NCI-H345 (cell line): ENCODE results near the gene NHS.

ENCODE experiments used
- DNase-seq: peaks from one replicate; lab custom pipeline; 2025; lab: John Stamatoyannopoulos, UW

Gene NHS

DNA sequence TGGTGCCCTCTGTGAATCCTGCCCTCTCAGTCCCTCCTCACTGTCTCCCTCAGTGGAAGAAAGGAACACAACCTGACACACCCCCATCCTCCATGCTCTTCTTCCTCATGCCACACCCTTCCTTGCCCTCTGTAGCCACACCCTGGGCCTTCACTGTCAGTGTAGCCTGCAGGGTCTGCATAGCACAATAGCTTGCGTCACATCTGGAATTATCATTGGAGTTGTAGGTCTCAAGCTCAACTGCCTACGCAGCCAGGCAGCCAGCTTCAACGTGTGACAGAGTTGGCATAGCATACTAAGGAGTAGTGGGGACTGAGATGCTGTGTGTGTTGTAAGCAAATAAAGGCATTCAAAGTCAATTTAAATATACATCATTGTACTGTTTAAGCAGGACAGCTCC, 248.8 kb downstream of the NHS start:
- DNase-seq, result no peak

DNA sequence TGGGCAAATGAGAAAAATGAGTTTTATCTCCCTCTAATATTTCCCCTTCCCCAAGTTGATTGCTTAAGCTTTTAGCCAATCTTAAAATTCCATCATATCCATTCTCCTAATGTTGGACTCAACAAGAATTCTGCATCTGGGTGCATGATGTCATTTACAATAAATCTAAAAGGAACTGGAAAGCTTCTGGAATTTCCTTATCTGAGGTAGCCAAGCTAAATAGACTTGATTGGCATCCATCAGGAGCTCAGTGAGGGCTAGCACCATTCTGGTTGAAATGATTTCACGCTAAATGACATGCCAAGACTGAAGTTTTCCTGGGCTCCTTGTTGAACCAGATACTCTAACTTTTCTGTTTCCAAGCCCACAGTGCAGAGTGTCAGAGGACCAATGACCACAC, 252.0 kb downstream of the NHS start:
- no peak for DNase-seq

DNA sequence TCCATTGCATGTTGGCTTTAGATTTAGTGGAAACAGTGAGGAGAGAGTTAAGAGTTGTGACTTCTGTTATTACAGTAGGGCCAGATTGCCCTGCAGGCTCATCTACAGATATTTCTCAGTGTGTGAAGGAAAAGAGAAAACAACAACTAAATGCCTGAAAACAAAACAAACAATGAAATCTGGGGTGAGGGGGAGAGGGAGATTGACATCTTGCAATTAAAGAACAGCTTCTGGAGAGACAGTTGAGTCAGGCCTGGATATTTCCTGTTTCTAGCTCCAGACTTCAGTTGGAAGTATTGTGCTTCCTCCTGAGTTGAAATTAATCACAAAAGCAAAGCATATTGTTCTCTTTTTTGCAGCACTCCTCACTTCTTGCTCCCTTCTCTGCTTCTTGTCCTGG, 254.0 kb downstream of the NHS start:
- no peak for DNase-seq

DNA sequence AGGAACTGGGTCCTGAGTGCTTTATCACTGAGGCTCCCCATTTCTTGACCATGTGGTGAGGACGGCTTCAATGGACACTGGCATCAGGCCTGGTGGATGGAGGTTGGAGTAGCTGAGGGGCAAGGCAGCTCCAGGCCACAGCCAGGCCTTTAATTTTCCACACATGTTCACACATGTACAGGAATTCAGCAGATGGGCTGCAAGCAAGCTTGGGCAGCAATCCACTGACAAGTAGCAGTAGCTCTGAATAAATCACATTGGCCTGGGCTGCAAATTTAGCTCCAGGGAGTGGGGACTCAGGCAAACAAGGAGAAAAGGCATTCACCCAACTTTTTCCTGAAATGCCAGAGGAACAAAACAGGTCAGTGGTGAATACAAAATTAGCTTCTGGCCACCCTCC, 254.5 kb downstream of the NHS start:
- no peak for DNase-seq

DNA sequence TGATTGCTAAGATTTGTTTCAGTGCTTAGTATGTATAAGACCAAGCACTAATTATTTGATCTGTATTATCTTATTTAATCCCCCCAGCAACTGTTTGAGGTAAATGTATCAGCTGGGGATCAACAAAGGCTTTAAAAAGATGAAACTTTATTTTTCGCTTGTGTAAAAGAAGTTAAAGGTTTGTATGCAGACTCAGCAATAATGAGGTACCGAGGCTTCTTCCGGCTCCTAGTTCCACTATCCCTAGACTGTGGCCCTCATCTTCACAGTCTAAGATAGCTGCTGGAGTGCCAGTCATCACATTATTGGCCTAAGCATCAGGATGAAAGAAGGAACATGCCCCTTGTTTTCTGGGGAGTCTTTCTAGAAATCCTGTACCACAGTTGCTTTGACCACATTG, 256.6 kb downstream of the NHS start:
- DNase-seq, result no peak

DNA sequence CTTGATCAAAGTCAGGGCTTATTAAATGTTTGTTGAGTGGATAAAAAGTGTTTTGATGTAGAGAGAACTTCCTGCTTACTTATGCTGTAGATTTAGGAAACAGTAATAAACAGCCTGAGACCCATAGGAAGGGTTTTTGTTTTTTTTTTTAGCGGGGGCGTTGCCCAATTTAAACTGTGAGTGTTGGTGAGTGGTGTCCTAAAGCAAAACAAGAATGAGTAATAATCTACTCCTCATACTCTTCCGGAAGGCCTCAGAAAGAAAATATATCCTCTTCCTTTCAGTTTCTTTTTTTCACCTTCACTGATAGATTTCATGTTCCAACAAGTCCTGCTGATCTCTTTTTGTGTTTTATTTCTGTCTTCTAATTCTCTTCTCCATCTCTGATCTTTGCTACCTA, 257.9 kb downstream of the NHS start:
- DNase-seq, result no peak

DNA sequence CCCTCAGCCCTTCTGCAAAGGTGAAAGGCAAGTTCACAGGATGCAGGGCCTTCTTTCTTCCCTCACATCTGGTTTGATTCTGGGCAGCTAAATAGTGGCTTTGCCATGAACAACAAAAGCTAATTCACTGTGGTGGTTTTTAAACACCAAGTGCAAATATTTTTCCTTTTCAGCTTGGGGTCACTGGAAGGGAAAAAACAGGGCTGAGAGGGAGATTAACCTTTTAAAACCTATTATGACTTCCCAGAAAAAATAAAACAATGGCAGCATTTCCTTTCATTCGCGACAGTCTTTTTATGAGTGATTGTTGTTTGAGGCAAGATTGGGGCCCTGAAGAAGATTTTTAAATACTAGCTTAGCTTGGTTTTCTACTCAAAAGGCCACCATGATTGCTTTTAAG, 258.5 kb downstream of the NHS start:
- DNase-seq, result no peak

DNA sequence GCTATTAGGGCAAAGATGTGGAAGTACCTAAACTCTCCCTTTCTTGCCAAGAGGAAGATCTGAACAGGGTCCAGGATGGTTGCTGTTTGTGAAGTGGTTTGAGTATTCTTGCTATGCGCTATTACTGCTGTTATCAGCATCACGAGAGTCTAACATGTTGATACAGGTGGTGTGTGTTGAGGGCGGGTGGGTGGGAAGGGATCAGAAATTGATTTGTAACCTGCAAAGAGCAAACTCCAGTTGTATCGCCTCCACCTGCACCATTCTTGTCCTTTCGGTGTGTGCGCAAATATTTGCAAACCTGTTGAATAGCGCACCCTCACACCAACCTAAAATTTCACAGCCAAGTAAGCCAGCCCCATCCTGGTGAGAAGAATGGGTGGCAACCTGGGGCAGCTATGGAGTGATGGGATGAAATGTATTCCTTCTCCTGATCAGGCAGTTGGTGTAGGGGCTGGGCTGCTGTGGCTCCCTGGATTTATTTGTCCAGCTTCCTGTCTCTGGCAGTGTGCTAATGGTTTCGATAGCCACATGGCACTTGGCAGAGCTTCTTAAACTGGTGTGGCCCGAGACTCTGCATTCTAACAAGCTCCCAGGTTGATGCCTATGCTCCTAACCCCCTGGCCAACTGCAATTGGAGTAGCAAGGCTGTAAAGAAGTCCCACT, 259.7 kb downstream of the NHS start:
- peak; percentile 77 for DNase-seq

DNA sequence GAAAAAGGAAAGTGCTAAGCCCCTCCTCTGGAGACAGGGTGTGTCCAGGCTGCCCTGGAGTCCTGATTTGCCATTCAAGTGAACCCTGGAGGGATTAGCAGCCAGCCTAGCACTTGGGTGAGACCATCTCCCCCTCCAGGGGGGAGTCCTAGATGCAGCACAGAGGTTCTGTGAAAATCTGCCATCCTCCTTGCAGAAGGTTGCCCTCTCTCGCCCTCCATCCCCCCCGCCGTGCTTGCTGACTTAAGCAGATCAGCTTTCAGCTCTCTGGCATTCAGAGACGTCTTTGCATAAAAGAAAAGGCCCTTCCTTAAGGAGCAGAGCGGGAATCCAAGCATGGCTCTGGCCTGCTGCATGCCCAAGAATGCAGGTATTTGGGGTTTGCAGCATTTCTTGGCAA, 260.2 kb downstream of the NHS start:
- DNase-seq, result peak; percentile 62

DNA sequence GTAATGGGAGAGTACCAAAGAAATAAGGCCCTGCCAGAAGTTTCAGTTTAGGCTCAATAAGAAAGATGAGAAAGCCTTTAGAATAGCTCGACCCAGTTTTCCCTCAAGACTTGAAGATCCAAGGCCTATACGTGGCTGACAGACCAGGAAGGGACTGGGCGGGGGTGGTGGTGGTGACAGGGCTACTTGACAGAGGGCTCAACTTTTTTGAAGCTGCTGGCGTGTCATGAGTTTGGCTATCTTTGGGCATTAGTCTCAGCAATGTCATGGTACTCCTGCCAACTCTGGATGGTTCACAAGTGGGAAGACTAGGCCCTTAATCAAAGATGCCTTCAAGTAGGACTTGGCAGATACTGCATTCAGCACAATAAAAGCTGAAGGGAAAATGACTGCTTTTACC, 262.2 kb downstream of the NHS start:
- no peak for DNase-seq

DNA sequence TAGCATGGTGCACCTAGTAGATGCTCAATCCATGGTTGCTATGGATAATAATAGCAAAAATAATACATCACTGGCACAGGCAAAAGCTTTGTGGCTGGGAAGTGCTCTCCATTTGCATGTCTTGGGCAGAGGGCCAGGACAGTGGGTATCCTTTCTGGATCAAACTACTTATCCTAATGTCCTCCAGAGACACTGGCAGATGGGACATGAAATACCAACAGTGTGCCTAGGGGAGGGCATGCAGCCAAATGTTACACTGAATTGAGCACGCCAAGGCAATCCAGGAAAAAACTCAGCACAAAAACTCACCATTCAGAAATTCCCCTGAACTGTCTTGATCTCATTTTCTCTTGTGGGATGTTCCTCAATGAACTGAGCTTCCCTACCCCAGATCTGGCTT, 263.7 kb downstream of the NHS start:
- no peak for DNase-seq

DNA sequence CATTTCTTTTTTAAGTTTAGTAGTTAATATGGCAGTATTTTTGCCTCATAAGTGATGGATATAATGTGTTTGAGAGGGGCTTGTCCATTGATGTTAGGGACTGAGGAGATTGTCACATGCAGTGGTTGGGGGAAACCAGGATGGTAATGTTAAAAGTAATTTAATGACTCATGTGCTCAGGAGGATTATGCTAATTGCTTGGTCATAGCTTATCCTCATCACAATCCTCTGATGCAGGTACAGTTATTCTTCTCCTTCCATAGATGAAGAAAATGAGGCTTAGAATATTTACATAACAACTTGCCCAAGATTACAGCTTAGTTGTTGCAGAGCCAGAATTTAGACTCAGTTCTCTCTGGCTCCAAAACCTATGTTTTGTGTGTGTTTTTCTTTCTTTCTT, 267.9 kb downstream of the NHS start:
- DNase-seq, result no peak

DNA sequence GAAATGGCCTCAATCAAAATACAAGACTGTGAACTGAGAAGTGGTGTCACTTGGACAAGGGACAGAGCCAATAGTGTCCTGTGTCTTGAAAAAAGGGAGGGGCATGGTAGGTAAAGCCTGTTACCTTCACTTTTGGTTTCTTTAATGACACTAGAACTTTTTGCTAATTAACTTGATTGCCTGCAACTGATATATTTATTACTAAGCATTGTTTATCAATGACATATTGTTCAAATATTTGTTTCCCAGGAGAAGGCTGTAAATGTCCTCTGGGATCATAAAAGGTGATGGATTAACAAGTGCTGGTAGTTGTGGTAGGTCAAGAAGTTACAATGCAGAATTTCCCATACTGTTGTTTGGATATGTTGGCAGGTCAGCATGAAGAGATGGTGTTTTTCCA, 268.5 kb downstream of the NHS start:
- no peak for DNase-seq

DNA sequence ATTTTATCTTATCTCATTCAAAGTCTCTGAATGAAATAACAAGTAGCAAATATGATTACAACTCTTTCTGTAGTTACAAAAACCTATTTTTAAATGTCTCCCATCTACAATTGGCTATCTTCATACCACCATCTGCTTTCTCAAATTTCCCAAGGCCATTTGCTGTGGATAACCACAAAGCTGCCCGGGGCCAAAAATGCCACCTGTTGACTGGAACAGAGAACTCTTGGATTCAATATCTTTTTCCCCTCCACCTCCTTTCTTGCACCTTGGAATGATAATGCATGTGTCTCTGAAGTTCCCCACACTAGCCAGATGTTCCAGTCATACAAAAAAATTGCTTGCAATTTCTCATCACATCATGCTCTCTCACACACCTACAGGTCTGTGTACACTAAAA, 269.0 kb downstream of the NHS start:
- DNase-seq, result no peak

DNA sequence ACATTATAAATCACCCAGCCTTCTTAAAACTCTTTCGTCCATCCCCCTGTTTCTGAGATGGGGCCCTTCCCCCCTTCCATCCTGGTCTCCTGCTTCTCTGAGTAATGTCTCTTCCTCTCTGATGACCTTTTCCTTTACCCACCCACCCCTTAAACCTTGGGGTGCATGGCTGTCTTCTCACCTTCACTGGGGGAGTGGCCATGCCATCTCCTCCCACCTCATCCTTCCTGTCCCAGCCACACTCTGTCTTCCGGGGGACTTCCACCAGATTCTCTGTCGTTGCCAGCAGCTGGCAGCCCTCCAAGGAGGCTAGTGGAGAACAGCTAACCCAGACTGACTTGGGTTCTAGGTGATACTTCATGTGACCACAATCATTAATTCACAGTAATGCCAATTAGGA, 279.1 kb downstream of the NHS start:
- no peak for DNase-seq

DNA sequence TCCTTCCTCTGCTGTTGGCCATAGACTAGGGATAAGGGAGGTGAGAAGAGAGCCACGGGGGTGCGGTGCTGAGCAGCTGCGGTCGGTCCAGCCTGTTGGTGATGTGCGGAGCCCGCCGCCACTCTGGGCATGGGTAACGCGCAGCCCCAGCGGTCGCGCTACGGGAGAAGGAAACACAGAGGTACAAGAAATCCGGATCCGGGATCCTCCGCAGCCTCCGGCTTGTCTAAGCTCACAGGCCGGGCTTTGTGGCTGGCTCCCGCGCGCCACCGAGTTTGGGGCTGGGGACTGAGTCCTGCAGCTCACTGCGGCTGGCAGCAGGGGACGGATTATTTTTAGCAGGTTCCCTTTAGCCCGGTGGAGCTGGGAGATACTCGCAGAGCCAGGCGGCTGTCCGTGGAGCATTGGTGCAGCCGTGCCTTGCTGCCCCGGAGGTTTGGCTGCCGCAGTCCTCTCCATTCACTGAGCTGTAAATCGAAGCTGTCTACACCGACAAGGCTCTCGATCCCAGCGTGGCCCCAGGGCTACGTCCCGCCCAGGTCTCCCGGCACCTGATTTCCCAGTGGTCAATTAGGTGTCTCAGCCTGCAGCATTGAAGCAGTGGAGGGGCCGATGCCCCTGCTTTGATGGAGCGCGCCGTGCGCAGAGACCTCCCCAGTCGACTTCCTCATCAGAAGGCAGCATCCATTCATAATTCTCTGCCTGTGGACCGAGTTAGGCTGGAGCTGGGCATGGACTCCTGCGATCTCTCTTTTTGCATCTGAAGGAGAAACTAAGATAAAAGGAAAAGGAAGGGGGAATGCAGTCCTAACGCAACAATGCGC, 280.4 kb downstream of the NHS start:
- DNase-seq, result no peak

DNA sequence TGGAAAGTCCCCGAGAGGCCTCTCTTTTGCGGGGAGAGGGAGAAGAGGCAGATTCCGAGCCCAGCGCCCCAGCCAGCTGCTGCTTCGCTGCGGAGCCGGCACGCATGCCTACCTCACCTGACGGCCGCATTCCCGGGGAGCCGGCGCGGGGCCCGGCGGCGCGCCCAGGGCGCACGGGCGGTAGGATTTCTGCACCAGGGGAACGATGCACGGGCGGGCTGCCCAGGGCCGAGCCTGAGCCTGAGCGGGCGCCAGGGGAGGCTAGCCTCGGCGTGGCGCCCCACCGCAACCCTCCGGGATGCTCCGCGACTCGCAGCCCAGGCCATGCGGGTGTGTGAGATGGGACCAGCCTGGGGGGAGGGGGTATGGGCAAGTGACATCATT, 281.0 kb downstream of the NHS start:
- no peak for DNase-seq

DNA sequence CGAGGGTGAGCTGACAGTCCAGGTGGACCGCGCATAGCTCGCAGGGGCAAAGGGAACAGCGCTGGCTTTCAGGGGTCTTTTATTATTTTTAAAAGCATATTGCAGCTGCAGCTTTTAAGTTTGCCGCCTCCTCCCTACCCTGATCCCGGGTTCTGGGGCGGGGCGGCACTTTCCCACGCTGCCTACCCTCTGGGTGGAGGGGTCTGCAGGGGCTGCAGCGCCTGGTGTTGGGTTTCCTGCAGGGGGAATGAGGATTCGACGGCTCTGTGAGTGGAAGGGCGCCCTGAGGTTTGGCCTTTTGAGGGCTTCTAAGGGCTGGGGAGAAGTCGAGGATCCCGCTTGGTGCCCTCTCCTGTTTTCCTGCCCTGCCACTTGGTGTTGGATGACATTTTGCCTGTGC, 281.6 kb downstream of the NHS start:
- DNase-seq, result no peak

DNA sequence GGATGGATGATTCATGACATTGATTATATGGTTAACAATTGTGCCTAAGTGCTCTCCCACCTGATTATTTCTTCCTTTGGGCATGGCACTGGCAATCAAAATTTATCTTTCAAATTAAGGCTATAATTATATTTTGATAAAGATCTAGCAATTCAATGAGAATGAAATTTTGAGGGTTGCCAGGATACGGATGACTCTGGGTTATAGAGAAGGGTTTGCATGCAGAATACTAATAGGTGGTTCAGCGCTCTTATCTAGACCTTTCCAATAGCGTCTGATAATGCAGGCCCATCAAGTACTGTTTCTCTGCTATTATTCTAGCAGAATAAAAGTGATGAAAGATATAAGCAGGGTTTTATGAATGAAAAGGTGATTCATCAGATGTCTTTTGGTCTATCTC, 287.4 kb downstream of the NHS start:
- DNase-seq, result no peak

DNA sequence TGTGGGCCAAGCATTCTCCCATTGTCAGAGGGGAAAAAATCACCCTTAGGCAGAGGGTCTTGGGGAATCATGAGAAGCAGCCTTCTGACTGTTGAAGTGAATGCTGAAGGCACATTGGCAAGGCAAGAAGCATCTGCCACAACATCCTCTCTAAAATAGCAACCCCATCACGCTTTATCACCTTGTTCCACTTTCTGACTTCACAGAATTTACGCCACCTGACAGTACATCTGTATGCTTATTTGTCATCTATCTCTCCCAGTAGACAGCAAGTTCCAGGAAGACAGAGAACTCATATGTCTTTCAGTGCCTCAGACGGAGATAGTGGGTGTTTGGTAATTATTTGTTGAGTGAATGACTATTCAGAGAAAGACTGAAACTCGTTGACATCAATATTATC, 293.9 kb downstream of the NHS start:
- no peak for DNase-seq

DNA sequence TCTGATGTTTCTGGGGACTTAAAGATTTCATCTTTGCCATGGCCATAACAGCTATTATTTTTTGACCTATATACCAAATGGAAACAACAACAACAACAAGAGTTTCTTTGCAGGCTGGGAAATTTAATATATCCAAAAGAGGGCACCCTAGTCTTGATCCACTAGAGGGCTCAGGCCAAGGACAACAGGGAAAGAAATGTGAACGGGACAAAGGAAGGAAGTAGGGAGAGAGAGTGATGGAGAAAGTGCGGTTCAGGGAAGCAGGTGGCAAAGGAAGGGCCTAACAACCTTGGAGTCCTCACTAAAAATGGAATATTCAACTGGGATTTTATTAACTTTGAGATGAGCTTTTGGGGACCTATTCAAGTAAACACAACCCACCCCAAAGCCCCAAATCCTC, 294.5 kb downstream of the NHS start:
- no peak for DNase-seq

DNA sequence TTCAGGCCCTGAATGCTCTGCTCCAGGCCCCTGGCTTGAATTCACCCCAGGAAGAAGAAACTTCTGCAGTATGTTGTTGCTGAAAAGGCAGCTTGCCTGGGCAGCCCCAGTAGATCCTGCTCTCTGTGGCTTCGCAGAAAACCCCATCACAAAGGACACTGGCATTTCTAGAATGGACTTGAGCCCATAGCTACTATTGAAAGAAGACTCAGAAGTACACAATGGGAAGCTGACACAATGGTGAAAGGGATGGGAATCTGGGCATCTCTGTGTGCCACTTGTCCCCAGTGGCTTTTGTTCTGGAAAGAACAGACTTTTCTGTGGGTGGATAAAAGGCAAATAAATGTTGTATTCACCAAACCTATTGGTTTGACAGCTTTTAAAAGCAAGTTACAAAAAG, 294.9 kb downstream of the NHS start:
- no peak for DNase-seq

DNA sequence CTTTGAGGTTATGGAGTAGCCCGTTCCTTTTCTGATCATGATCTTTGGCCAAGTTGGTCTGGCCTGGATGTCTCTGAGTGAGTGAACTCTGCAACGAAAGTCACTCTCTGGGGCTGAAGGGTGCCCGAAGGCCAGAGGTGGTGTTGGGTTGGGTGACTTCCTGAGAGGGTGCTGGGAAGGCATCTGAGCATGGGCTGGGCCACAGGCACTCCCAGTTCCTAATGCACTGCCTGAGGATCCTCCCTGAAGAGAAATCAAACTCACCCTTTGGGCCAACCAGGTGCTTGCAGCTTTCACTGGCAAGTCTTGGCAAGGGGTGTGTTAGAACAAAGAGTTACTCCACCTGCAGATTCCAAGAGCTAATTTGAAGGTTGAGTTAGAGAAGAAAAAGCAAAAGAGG, 295.9 kb downstream of the NHS start:
- no peak for DNase-seq

DNA sequence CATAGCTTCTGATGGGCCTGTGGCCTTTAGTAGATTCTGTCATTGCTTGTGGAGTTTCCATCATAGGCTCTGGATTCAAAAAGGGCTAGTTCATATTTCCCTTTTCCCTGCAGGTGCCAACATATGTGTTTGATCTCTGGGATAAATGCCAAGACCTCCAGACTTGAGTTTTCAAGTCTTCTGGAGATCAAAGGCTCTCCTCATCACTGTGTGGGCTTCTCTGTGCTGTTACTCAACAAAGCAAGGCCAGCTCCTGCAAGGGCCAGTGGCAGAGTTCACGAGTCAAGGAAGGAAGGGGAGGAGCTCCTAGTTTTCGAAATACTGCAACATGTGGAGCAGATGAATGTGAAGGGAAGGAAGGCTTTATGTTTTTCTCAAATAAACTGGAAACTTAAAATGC, 299.6 kb downstream of the NHS start:
- DNase-seq, result peak; percentile 20
